Measurements from ENCODE around the gene GRIP2.
A peak's percentile ranks its signal among the peaks of the same experiment; 100 is the strongest.
"Not testable (repeated sequence)": the region's sequence is repeated elsewhere in the genome, so short reads cannot be mapped to it uniquely, and the experiment has no call there.

GRIP2 gene

DNA sequence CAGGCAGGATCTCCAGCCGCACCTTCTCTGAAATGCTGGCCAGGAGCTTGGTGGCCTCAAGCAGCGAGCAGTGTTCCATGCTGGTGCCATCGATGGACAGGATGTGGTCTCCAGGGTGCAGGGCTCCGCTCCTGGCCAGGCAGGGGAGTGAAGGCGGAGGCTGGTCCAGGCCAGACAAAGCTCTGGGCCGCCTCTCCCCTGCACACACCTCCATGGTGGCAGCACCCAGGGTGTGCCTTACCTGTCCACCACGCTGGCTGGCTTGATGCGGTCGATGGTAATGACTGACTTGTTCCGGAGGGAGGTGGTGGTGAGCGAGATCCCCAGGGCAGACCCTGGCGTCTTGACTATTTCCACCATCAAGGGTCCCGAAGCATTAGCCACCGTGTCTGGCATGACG lies 20.0 kb downstream of the GRIP2 start:
- DNase-seq (ENCODE audit: low read depth), result no peak

DNA sequence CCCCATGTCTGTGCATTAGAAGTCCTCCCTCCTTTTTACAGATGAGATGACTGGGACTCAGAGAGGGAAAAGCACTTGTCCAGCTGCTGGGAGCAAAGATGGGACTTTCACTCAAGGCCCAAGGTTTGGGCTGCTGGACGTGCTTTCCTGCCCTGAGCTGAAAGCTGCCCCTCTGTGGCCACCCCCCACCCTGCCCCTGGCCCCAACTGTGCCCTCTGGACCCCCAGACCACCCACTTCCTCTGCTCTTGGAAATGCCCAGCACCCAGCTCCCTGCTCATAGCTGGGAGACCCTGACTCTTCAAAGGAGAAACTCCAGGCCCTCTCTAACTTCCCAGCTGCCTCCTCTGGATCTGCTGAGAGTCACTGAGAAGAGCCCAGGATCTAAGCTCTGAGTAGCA lies 20.7 kb downstream of the GRIP2 start:
- no peak for DNase-seq (ENCODE audit: low read depth)

DNA sequence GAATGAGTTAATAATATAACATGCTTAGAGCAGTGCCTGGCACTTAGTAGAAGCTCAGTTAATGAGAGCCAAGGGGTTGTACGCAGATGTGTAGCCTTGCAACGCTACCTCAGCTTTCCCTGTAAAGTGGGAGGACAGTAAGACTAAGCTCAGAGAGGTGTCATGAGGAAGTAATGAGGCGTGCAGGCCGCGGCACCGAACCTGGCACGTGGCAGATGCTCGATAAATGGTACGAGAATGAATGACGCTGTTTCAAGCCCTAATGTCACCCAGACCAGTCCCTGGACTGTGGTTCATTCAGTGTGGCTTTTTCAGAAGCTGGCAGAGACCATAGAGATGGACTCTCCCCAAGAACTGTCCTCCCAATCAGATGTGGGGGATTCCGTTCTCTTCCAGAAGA lies 21.2 kb downstream of the GRIP2 start:
- DNase-seq (ENCODE audit: low read depth), result no peak

DNA sequence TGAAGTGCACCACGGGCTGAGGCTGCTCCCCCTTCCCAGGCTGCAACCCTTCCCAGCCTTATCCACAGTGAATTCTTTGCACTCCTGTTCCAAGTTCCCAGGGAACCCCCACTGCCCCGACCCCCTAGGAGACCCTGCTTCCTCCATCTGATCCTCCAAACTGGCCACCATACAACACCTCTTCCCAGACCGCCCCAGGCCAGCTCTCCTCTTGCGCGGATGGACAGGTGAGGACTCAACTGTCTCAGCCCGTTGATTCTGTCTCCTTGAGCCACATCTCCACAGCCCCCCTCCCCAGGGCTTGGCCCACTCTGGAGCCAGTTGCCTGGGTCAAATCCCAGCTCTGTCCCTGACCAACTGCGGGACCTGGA lies 21.7 kb downstream of the GRIP2 start:
- DNase-seq (ENCODE audit: low read depth), result no peak

DNA sequence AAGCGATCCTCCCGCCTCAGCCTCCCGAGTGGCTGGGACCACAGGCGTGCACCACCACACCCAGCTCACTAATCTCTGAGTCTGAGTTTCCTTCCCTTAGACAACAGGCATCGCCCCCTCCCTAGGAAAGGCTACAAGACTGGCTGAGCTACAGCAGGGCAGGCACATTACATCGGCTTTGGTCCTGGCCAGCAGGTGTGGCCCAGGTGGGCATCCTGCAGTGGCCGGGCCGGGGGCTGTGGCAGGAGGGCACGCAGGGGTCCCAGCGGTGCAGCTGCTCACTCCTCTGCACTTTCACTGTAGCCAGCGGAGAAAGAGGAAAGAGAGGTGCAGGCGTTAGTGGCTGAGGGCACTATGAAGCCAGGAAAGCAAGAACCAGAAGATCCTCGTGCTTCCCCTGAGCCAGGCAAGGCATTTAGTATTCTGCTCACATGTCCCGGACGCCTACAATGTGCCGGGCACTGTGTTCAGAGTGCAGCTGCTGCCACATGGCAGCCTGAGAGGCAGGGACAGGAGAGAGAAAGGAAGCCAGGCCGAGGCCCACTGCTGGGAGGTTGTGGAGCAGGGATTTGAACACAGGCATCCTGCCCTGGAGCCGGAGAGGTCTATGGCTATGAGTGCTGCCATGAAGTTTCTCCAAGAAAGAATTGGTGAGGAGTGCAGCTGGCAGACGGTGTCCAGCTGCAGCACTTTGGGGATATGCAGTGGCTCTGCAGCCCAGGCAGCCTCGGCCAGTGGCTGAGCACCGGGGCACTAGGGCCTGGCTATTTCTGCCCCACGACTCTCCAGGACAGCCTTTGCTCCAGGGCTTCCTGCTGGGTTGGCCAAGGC lies 22.3 kb downstream of the GRIP2 start:
- DNase-seq (ENCODE audit: low read depth), result no peak

DNA sequence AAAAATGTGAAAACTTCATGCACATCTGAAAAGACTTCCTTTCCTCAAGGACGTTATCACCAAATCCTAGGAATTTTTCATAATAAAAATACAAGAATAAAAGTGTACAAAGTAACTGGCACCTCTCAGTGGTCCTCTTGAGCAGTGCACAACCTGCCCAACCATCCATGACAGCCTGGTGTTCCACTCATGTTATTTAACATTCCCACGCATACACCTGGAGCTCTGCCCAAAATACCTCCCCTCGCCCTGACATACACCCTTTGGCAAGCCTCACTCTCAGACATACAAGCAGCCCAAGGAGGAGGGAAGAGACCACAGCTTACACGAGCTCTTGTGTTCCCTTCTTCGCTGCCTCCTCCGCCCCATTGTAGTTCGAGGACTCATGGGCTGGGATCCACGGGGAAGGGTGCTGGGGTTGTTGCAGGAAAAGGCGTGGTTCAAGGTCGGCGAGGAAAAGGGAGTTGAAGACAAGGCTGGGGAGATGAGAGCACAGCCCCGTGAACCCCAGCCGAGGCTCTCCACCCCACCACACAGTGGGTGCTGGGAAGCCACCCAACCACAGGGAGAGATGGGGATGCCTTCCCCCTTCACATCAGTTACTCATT lies 23.3 kb downstream of the GRIP2 start:
- DNase-seq (ENCODE audit: low read depth), result no peak

DNA sequence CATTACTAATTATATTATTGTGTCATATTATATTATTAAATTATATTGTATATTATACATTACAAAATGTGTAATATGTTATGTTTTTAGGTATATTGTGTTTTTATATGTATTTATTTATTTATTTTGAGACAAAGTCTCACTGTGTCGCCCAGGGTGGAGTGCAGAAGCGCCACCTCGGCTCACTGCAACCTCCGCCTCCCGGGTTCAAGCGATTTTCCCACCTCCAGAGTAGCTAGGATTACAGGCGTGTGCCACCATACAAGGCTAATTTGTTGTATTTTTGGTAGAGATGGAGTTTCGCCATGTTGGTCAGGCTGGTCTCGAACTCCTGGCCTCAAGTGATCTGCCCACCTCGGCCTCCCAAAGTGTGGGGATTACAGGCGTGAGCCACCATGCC lies 24.6 kb downstream of the GRIP2 start:
- DNase-seq (ENCODE audit: low read depth), result not testable (repeated sequence)

DNA sequence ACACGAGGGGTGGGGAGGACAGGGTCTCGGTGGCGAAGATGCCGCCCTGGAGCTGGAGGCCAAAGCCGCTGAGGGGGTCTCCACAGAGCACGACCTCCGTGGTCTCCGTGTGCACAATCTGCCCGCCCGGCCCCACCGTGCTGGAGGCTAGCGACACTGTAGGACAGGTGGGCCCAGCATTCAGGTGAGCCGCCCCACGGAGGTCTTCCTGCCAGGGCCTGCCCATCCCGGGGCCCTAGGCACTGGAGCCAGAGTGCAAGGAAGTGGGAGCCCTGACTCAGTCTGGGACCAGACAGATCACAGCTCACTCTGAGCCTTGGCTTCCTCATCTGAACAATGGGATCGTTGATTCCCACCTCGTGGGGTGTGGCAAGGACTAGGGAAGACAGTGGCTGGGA lies 25.8 kb downstream of the GRIP2 start:
- no peak for DNase-seq (ENCODE audit: low read depth)

DNA sequence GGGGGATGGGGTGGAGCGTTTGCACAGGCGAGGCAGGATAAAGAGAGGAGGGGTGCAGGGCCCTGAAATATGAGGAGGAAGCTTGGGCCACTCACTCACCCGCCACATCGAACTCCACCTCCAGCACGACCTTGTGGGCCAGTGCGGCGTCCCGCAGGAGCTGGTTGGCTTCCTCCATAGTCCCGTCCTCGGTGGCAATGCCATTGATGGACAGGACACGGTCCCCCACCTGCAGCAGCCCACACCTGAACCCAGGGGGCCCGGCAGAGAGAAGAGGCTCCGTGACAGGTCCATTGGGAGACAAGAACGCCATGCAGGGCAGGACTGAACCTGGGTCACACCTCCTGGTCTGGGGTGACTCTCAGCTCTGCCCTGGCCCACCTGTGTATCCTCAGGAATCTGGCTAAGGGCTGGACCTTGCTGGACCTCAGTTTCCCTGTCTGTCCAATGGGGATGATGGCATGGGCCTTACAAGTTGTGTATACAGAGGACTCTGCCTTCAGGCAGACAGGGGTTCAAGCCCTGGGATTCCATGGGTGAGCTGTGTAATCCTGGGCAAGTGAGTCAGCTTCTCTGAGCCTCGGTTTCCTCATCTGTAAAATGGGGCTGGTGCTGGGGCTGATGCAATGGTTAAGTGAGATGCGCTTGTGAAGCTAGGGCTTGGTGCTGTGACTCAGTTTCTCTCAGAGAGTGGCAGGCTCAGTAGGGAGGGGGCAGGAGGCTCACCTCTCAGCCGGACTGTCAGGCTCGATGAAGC lies 26.4 kb downstream of the GRIP2 start:
- no peak for DNase-seq (ENCODE audit: low read depth)

DNA sequence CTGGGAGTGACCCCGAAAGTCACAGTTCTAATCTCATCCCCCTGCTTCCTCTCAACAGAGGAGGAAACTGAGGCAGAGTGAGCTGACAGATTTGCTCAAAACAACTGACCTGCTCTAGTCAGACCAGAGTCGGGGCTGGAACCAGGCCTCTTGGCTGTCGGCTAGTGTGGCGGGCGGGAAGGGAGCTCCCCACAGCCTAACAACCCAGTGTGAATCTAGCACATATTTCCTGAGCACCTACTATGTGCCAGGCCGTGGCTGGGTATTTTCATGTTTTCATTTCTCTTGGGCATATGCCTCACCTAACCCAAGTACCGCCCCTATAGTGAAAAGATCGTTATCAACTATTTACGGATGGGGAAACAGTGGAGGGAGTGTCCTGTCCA lies 27.2 kb downstream of the GRIP2 start:
- no peak for DNase-seq (ENCODE audit: low read depth)

DNA sequence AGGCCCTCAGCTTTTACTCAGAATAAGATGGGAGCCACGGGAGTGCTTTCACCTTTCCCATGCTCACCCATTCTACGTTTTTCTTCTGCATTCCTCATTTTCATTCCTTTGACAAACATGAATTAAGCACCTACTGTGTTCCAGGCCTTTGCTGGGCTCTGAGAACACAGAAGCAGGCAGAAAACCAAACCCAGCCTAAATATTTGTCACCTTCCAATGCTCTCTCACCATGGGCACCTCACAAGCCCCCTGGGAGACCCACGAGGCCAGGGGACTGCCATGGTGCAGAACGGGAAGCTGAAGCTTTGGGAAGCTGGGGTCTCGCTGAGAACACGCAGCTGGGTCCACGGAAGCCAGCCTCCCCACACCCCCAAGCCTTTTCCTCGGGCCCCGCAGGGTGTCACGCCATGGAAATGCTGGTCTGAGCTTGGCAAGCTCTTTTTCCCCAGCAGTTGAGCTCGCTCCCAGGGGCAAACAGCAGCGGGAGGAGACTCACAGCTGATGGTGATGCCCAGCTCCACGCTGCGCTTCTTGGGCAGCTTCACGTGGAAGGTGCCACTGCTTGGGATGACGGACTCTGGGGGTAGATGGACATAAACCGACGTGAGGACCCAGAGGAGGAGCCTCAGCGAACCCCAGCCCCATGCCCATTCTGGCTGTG lies 27.7 kb downstream of the GRIP2 start:
- DNase-seq (ENCODE audit: low read depth), result no peak

DNA sequence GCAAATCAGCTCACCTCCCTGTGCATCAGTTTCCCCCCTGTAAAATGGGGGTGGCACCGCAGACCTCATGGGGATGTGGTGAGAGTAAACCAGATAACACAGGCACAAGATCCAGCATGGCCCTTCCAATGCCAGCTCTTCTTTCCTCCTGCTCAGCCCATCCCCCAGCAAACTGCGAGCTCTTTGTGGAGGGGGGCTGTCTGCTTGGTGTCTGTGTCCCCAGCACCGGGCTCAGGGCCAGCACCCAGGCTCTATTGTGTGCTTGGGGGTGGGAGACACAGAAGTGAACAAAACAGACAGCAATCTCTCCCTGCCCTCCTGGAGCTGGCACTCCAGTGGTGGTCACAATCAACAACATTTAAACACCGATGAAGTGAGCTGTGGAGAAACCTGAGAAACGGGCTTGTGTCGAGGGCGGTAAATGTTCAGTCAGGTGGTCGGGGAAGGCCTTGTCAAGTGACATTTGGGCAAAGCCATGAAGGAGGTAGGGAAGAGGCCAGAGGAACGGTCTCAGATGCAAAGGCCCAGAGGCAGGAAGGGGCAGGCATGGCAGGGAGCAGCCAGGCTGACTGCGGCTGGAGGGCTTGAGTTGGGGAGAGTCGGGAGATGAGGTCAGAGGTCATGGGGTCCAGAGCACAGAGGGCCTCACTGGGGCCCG lies 28.4 kb downstream of the GRIP2 start:
- no peak for DNase-seq (ENCODE audit: low read depth)

DNA sequence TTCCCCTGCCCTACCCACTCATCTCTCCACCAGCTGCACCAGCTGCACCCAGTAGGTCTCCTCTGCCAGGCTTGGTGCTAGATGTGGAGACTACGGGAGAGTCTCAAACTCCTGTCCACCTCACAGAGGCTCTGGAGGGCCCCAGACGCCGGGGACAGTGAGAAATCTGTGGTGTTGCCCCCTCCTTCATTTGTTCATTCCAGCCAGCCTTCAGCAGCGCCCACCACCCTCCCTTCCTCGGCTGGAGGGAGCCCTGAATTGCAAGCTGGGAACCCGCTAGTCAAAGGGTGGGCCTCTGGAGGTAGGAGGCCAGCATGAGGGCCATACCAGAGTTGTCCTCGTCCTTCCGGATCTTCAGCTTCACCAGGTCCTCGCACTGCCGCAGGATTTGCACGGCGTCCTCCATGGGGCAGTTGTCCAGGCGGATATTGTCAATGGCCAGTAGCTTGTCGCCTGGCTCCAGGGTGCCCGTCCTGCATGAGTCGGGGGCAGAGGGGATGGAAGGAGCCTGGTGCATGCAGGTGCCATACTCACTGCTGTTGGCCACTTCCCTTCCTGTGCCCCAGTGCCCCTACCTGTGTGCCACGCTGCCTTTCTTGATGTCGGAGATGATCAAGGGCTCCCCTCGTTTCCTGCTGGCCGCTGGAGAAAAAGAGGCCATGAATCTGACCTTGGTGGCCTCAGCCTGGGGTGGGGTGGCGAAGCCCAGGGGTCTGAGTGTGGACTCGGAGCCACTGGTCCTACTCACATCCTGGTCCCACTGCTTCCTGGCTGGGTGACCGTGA lies 29.1 kb downstream of the GRIP2 start:
- DNase-seq (ENCODE audit: low read depth), result no peak

DNA sequence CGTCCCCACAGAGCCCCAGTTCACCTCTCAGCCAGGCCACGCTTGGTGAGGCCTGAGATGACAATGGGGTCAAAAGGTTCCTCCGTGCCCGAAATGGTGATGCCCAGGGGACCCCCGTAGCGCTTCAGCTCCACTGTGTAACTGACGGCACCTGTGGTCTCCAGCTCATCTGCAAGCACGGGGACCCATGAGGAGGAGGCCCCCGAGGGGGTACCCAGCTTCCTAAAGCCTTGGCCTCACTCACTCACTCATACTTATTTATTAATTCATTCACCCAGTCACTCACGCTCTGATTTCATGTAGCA lies 30.4 kb downstream of the GRIP2 start:
- DNase-seq (ENCODE audit: low read depth), result no peak

DNA sequence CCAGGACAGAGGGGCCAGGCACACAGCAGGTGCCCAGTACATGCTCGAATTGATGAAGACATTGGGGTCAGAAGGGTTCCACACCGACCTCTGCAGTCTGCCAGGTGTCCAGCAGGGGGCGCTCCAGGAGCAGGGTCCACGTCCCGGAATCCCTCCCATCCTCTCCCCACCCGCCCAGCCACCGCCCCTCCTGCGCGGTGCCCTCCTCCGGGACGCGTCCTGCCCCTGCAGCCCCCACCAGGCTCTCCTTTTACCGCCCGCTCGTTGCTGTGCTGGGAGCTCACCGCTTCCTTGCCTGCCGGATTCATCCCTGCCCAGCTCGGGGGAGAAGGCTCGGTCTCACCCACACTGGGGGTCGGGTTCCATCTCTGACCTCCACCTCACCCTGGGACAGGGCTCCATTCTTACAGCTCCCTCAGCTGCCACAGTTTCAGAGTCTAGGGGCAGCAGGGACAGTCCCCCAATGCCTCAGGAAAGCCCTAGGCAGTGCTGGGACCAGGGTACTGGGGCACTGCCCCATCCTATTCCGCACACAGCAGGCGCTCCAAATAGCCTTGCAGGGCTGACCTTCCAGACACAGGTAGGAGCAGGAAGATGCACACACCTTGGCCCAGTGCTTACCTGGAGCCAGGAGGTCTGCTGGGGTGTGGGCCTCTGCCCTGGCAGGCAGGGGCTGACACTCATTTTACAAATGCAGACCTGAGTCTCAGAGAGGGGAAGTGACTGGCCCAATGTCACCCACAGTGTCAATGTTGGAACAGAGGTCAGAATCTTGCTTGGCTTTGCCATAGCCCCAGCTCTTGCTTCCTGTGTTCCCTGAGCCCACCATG lies 31.0 kb downstream of the GRIP2 start:
- peak; percentile 68 for DNase-seq (ENCODE audit: low read depth)

DNA sequence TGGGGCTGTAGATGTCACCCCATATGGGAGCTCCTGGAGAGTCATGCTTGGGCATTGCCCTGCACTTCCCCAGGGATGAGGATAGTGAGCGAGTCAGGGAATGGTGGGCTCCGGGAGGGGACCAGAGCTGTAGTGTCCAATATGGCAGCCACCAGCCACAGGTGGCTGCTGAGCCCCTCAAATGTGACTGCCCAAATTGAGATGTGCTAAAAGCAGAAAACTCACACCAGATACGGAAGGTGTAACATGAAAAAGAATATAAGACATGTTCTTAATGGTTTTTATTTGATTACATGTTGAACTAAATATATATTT lies 31.7 kb downstream of the GRIP2 start:
- DNase-seq (ENCODE audit: low read depth), result no peak

DNA sequence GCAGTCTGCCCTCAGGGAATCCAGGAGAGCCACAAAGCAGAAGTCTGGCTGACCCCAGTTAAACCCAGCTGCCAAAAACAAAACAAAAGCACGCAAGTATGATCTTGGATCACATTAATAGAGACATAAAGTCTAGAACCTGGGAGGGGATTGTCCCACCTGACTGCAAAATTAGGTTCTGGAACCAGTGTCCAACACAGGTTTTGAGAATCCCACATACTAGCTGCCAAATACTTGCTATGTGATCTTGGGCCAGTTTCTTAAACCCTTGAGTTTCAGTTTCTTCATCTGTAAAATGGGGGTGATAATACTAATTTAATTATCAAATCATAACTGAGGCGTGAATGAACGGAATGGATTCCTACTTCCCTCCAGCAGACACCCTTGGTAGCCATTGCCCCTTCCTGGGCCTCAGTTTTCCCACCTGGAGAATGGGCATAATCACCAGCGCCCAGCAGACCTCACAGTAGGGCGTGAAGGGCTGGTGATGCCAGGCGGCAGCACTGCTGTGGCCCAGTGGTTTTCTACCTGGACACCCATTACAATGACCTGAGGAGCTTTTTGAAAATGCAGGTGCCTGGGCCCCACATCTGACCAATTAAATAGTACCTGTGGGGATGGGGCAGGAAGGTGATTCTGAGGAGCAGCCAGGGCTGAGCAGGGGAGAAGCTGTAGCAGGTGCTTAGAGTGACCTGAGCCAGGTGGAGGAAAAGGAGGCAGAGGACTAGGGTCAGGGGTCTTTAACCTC lies 32.2 kb downstream of the GRIP2 start:
- DNase-seq (ENCODE audit: low read depth), result no peak

DNA sequence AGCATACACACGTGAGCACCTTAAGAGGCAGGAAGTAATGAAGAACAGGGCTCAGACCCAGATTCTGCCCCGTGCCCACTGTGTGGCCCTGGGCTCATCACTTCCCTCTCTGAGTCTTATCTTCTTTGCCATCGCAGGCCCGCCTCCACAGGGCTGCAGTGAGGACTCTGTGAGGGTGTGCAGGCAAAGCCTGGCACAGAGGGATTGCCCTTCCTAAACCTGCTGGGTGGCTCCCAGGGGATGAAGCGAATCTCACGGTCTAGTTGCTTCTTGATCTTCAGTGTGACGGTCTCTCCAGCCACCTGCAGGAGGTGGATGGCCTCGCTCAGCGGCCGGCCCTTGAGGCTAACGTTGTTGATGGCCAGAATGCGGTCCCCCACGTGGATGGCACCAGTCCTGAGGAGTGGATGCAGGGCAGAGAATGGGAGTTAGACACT lies 32.8 kb downstream of the GRIP2 start:
- no peak for DNase-seq (ENCODE audit: low read depth)

DNA sequence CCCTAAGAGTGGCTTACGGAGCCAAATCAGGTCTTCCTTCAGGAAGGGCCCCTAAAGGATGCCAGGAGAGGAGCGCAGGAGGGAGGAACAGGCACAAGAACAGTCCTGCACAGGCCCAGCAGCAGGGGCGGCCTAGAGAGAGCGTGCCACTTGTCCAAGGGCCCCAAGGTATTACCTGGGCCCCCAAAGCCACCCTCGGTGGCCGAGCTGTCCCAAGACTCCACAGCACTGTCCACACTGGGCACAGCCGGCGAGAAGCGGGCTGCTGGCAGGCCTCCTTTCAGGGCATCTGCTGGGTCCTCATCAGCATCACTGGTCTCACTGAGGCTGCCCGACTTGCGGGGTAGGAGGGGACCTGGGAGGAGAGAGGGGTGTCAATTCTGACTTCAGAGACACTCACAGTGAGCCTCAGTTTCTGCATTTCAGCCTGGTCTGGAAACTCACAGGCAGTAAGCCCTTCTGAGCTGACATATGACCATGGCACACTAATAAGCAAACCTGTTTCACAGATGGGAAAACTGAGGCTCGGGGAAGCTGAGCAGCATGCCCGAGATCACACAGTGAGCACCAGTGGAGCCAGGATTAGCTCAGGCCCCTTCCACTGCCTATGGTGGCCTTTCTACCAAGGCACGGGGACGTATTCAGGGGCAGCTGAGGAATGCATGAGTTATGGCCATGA lies 33.4 kb downstream of the GRIP2 start:
- DNase-seq (ENCODE audit: low read depth), result no peak
